Measurements from ENCODE around the gene MBTD1. TPM values are rescaled to one million over a fixed set of nuclear protein-coding genes. Genes with fewer than 3 reads are reported as not detected.

Gene MBTD1
- total and polyA plus RNA-seq, 9 of the 15 experiments (the other 6 are each of a cell fraction or from before 2014, with no cell fraction given), result 2.1 to 26.3 (median 13.3) TPM

GRCh38 chr17:51200295-51200694 is 59.6 kb downstream of the MBTD1 start (continued):
- no peak for TF ChIP-seq ILK (tag; IDR thresholded peaks at IDR 0.05; ENCODE audit: borderline replicate concordance, low read depth)
- no peak for TF ChIP-seq PKNOX1 (IDR thresholded peaks at IDR 0.05)
- no peak for TF ChIP-seq ATF1 (CRISPR knock-in tag; IDR thresholded peaks at IDR 0.05)
- no peak for TF ChIP-seq ATF1 (tag; IDR thresholded peaks at IDR 0.05)

- no peak for TF ChIP-seq PKNOX1 (IDR thresholded peaks at IDR 0.05)
- TF ChIP-seq EHMT2 (IDR thresholded peaks at IDR 0.05), result no peak
- TF ChIP-seq ZNF24 (IDR thresholded peaks at IDR 0.05), result no peak
- TF ChIP-seq NR2C1 (IDR thresholded peaks at IDR 0.05), result no peak
- no peak for TF ChIP-seq NR2C1 (tag; IDR thresholded peaks at IDR 0.05)
- TF ChIP-seq ATF1 (CRISPR knock-in tag; IDR thresholded peaks at IDR 0.05), result no peak
- no peak for TF ChIP-seq ATF1 (tag; IDR thresholded peaks at IDR 0.05)
- no peak for TF ChIP-seq HES1 (IDR thresholded peaks at IDR 0.05; ENCODE audit: low read depth)
- TF ChIP-seq CBX1 (IDR thresholded peaks at IDR 0.05; ENCODE audit: low read depth), result no peak
- TF ChIP-seq UBTF (IDR thresholded peaks at IDR 0.05; ENCODE audit: borderline replicate concordance in 1 of 2, low read depth in 2 of 2, low read length in 2 of 2), result no peak
- no peak overlapping the region for H2AFZ ChIP-seq (ENCODE audit: low read depth, low read length)
- peaks cover 4% of the 10 kb centered on the region for H3K9me1 ChIP-seq (ENCODE audit: control insufficient read depth, insufficient read depth, low read length)
- intact Hi-C loops (cut with micrococcal nuclease), result no loop called here
- 92% methylated on average over 4 of the region's 4 CpGs for WGBS (ENCODE audit: insufficient coverage, low coverage, missing lambda C conversion rate)
- H3K79me2 ChIP-seq (ENCODE audit: control insufficient read depth, insufficient read depth, low read length), result no peaks in the 10 kb centered on the region
- H3K27me3 ChIP-seq (ENCODE audit: control insufficient read depth in 2 of 2, insufficient read depth in 2 of 2, low read length in 2 of 2), result no peaks in the 10 kb centered on the region
- CTCF ChIA-PET (ENCODE audit: low intra/inter-chr PET ratio), result no interaction called here
- in situ Hi-C loops (cut with MboI), result no loop called here
- H3K27ac ChIP-seq (ENCODE audit: extremely low read depth, low read depth, low read length), result no peak overlapping the region
- no peak for DNase-seq (ENCODE audit: extremely low read depth in 1 of 4, low spot score in 3 of 4)
- no peaks in the 10 kb centered on the region for H4K20me1 ChIP-seq (replicated peaks; ENCODE audit: control insufficient read depth, insufficient read depth, low read length)
- H3K9me3 ChIP-seq (replicated peaks; ENCODE audit: control insufficient read depth, insufficient read depth, low read depth, low read length), result no peaks in the 10 kb centered on the region
- H3K4me1 ChIP-seq (replicated peaks in 1 of 2; ENCODE audit: control insufficient read depth in 2 of 2, insufficient read depth in 2 of 2, low read length in 2 of 2), result no peaks in the 10 kb centered on the region
- no peak for ATAC-seq
- H3K36me3 ChIP-seq (ENCODE audit: control insufficient read depth, insufficient read depth, low read length), result peaks cover 80% of the 10 kb centered on the region
- H3K4me3 ChIP-seq, result no peak overlapping the region
- H3K9ac ChIP-seq (ENCODE audit: insufficient read depth in 1 of 2, low read depth in 2 of 2, low read length in 2 of 2), result no peak overlapping the region
- POLR2A ChIA-PET, result no interaction called here
- FAIRE-seq, result no peak
- no TSS peak for BruUV-seq (replicated peaks)
- no peak overlapping the region for H3K4me2 ChIP-seq (ENCODE audit: insufficient read depth, low read length)
Measured at GRCh38 chr17:51197754-51198153, 62.1 kb downstream of the MBTD1 start.
